ENCODE data around the gene TFDP1.
"Not testable (repeated sequence)": the region's sequence is repeated elsewhere in the genome, so short reads cannot be mapped to it uniquely, and the experiment has no call there.

Gene TFDP1

GRCh38 chr13:113589251-113589960 is 4.9 kb downstream of the TFDP1 start:
- in situ Hi-C loops (cut with MboI; ENCODE audit: low sequenced_read_pairs, unreplicated experiment) = no loop called here
- DNase-seq (ENCODE audit: low spot score) = peak; percentile 10
- no peak for TF ChIP-seq CTCF (IDR thresholded peaks at IDR 0.05; ENCODE audit: borderline replicate concordance, control extremely low read depth, extremely low read depth, insufficient read depth, missing control alignments)

- TF ChIP-seq CTCF (IDR thresholded peaks at IDR 0.05; ENCODE audit: borderline replicate concordance, control extremely low read depth, extremely low read depth, insufficient read depth, missing control alignments) = no peak
- DNase-seq (ENCODE audit: low spot score) = peak; percentile 10
- in situ Hi-C loops (cut with MboI; ENCODE audit: low sequenced_read_pairs, unreplicated experiment) = no loop called here
Observed at GRCh38 chr13:113589961-113590339, 5.4 kb downstream of the TFDP1 start.

GRCh38 chr13:113591750-113592149 is 7.2 kb downstream of the TFDP1 start:
- in situ Hi-C loops (cut with MboI; ENCODE audit: low sequenced_read_pairs, unreplicated experiment) = no loop called here
- peak; percentile 7 for DNase-seq (ENCODE audit: low spot score)
- no peak for TF ChIP-seq CTCF (IDR thresholded peaks at IDR 0.05; ENCODE audit: borderline replicate concordance, control extremely low read depth, extremely low read depth, insufficient read depth, missing control alignments)

GRCh38 chr13:113592571-113592970 is 8.0 kb downstream of the TFDP1 start:
- no peak for TF ChIP-seq CTCF (IDR thresholded peaks at IDR 0.05; ENCODE audit: borderline replicate concordance, control extremely low read depth, extremely low read depth, insufficient read depth, missing control alignments)
- in situ Hi-C loops (cut with MboI; ENCODE audit: low sequenced_read_pairs, unreplicated experiment) = no loop called here
- peak; percentile 15 for DNase-seq (ENCODE audit: low spot score)

GRCh38 chr13:113594066-113594821 is 9.7 kb downstream of the TFDP1 start:
- in situ Hi-C loops (cut with MboI; ENCODE audit: low sequenced_read_pairs, unreplicated experiment) = not testable (repeated sequence)

GRCh38 chr13:113595131-113595530 is 10.6 kb downstream of the TFDP1 start:
- no peak for DNase-seq (ENCODE audit: low spot score)

More at GRCh38 chr13:113594066-113594821, 9.7 kb downstream of the TFDP1 start:
- DNase-seq (ENCODE audit: low spot score) = peak; percentile 4

More at GRCh38 chr13:113595131-113595530, 10.6 kb downstream of the TFDP1 start:
- in situ Hi-C loops (cut with MboI; ENCODE audit: low sequenced_read_pairs, unreplicated experiment) = no loop called here
- TF ChIP-seq CTCF (IDR thresholded peaks at IDR 0.05; ENCODE audit: borderline replicate concordance, control extremely low read depth, extremely low read depth, insufficient read depth, missing control alignments) = no peak

All from GM13976 (cell line).